Tibial artery (tissue), 4 donors: Measurements from ENCODE around the gene STX1A.

Experiments
- DNase-seq, 2 donors: peaks; one replicate each; pipeline ENCODE4 v3.0.0-alpha.2; 2019
- H3K27ac ChIP-seq, 2 donors: fragments of 200-600 bp; sonication (generic) in 1 of 2; 1 replicate in 1 of 2; 2 replicates in 1 of 2; pipeline ENCODE4 v1.5.1; 2018 to 2019; ENCODE audit warnings: mild to moderate bottlenecking in 1 of 2
- H3K27me3 ChIP-seq, 2 donors: fragments of 200-600 bp; sonication (generic) in 1 of 2; one replicate each; pipeline versions ENCODE4 v1.5.1 to v1.6.0; 2016 to 2019
- H3K36me3 ChIP-seq, 3 donors: fragments of 200-600 bp; sonication (generic) in 2 of 3; one replicate each; pipeline ENCODE4 v1.5.1; 2016 to 2019; ENCODE audit warnings: mild to moderate bottlenecking in 2 of 3
- H3K4me1 ChIP-seq, 4 donors: fragments of 200-600 bp; sonication (generic) in 2 of 4; 1 replicate in 3 of 4; 2 replicates in 1 of 4; pipeline ENCODE4 v1.5.1; 2016 to 2019
- H3K4me3 ChIP-seq, 2 donors: fragments of 200-600 bp; sonication (generic) in 1 of 2; 1 replicate in 1 of 2; 2 replicates in 1 of 2; pipeline ENCODE4 v1.5.1; 2018 to 2019; ENCODE audit warnings: mild to moderate bottlenecking in 2 of 2
- H3K9me3 ChIP-seq, 3 donors: fragments of 200-600 bp; sonication (generic) in 1 of 3; one replicate each; pipeline ENCODE4 v1.5.1; 2016 to 2019
- intact Hi-C: fragments of 100-400 bp; cut with DNase I; formaldehyde crosslinking; loops from one replicate; pipeline ENCODE4 v1.15.0; 2023; ENCODE audit warnings: low total_unique reads
- TF ChIP-seq, protein P1 (sequence below), 2 experiments: fragments of 200-600 bp in 1 of 2; fragments of 450-650 bp in 1 of 2; IDR thresholded peaks; one replicate each; pipeline ENCODE4 v1.5.1; 2017 to 2019; ENCODE audit warnings: antibody characterized with exemption in 2 of 2, mild to moderate bottlenecking in 1 of 2, moderate library complexity in 1 of 2

The STX1A gene

GRCh38 chr7:73674468-73675124, 44.9 kb downstream of the STX1A start:
- H3K4me1 ChIP-seq: no peaks in the 10 kb centered on the region
- TF ChIP-seq, protein P1, sequence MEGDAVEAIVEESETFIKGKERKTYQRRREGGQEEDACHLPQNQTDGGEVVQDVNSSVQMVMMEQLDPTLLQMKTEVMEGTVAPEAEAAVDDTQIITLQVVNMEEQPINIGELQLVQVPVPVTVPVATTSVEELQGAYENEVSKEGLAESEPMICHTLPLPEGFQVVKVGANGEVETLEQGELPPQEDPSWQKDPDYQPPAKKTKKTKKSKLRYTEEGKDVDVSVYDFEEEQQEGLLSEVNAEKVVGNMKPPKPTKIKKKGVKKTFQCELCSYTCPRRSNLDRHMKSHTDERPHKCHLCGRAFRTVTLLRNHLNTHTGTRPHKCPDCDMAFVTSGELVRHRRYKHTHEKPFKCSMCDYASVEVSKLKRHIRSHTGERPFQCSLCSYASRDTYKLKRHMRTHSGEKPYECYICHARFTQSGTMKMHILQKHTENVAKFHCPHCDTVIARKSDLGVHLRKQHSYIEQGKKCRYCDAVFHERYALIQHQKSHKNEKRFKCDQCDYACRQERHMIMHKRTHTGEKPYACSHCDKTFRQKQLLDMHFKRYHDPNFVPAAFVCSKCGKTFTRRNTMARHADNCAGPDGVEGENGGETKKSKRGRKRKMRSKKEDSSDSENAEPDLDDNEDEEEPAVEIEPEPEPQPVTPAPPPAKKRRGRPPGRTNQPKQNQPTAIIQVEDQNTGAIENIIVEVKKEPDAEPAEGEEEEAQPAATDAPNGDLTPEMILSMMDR (IDR thresholded peaks at IDR 0.05): no peak
- no peaks in the 10 kb centered on the region for H3K9me3 ChIP-seq
- intact Hi-C loops: no loop called here
- no peak for DNase-seq
- peaks cover 0 to 5% of the 10 kb centered on the region in 2 donors for H3K27me3 ChIP-seq
- H3K27ac ChIP-seq: no peak overlapping the region
- H3K4me3 ChIP-seq: no peak overlapping the region
- peaks cover 4 to 21% (median 17%) of the 10 kb centered on the region in 3 donors for H3K36me3 ChIP-seq

GRCh38 chr7:73671857-73672445, 47.5 kb downstream of the STX1A start:
- no peaks in the 10 kb centered on the region for H3K9me3 ChIP-seq
- intact Hi-C loops: no loop called here
- no peak for DNase-seq
- no peaks in the 10 kb centered on the region for H3K36me3 ChIP-seq
- TF ChIP-seq, protein P1 (IDR thresholded peaks at IDR 0.05): no peak
- peaks cover 0 to 16% (median 13%) of the 10 kb centered on the region in 4 donors for H3K4me1 ChIP-seq
- H3K4me3 ChIP-seq: no peak overlapping the region
- H3K27me3 ChIP-seq: peaks cover 0 to 8% of the 10 kb centered on the region in 2 donors
- no peak overlapping the region for H3K27ac ChIP-seq

DNA sequence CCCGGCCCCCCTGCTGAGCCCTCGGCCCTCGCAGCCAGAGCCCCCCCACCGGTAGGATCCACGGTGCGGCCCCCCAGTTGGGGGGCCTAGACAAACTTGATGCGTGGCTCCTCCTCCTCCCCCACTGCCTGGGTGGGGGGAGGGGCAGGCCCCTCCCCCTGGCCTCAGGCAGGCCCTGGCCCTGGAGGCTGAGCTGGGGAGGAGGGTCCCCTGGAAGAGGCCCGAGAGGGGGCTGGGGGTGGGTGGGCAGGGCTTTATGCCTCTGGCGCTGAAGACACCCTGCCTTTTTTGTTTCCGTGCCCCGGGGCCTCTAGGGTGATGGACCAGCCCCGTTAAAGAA, 48.2 kb downstream of the STX1A start:
- TF ChIP-seq, protein P1 (IDR thresholded peaks at IDR 0.05): no peak
- Histone ChIP-seq H3K4me1 (peaks cover 0 to 16% (median 13%) of the 10 kb centered on the region in 4 donors), H3K4me3 (no peak overlapping the region), H3K36me3 (no peaks in the 10 kb centered on the region), H3K27ac (no peak overlapping the region), H3K9me3 (no peaks in the 10 kb centered on the region), H3K27me3 (peaks cover 0 to 8% of the 10 kb centered on the region in 2 donors)
- intact Hi-C loops: no loop called here
- DNase-seq: no peak

- intact Hi-C loops: loop anchor here (5.0 kb wide), 2 partner anchors 58 to 67 kb away; partner anchors contain the start of gene ABHD11
- H3K27me3 ChIP-seq: peaks cover 0 to 11% of the 10 kb centered on the region in 2 donors
Measured at GRCh38 chr7:73669858-73670385, 49.5 kb downstream of the STX1A start.

DNA sequence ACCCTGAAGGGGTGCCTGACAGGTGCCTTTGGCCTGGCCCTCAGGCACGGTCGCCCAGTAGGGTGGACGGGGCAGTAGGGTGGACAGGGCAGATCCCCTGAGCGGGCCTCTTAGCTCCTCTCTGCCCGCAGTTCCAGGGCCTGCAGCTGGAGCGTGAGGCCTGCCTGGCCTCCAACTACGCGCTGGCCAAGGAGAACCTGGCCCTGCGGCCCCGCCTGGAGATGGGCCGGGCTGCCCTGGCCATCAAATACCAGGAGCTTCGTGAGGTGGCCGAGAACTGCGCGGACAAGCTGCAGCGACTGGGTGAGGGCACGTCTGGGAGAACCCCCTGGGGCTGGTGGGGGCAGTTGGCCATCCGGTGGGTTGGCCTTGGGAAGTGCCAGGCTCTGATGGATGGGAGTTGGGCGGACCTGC, 50.2 kb downstream of the STX1A start:
- TF ChIP-seq, protein P1 (IDR thresholded peaks at IDR 0.05): no peak
- no peak overlapping the region for H3K4me3 ChIP-seq
- H3K9me3 ChIP-seq: no peaks in the 10 kb centered on the region
- no peaks in the 10 kb centered on the region for H3K36me3 ChIP-seq
- peaks cover 0 to 19% (median 13%) of the 10 kb centered on the region in 4 donors for H3K4me1 ChIP-seq
- intact Hi-C loops: loop anchor here (5.0 kb wide), 2 partner anchors 57 to 68 kb away; partner anchors contain the start of gene ABHD11
- peaks cover 0 to 11% of the 10 kb centered on the region in 2 donors for H3K27me3 ChIP-seq
- no peak overlapping the region for H3K27ac ChIP-seq
- no peak for DNase-seq

More at GRCh38 chr7:73669858-73670385, 49.5 kb downstream of the STX1A start:
- DNase-seq: no peak
- no peaks in the 10 kb centered on the region for H3K36me3 ChIP-seq
- no peak overlapping the region for H3K27ac ChIP-seq
- H3K4me1 ChIP-seq: peaks cover 0 to 19% (median 13%) of the 10 kb centered on the region in 4 donors
- no peak overlapping the region for H3K4me3 ChIP-seq
- TF ChIP-seq, protein P1 (IDR thresholded peaks at IDR 0.05): no peak
- no peaks in the 10 kb centered on the region for H3K9me3 ChIP-seq
